ENCODE data around the gene SERPINA12.
"Not testable (repeated sequence)": the region's sequence is repeated elsewhere in the genome, so short reads cannot be mapped to it uniquely, and the experiment has no call there.

The SERPINA12 gene

DNA sequence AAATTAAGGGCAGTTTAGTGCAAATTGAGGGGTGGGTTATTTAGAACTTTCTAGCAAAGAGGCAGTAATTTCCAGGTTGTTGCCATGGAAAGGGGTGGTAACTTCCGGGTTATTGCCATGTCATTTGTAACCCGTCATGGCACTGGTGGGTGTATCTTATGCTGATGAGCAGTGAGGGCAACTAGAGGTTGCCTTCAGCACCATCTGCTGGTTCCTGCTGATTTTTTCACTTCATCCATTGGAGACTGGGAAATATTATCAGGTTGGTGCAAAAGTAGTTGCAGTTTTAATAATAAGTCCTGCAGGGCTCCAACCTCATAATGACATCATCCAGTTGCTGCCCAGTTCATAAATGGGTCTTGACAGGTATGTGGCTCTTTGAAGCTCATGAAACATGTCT lies 27.6 kb upstream of the SERPINA12 start:
- DNase-seq (ENCODE audit: low read depth in 3 of 3) = no peak

GRCh38 chr14:94535506-94535905 lies 26.2 kb upstream of the SERPINA12 start:
- DNase-seq (ENCODE audit: low read depth in 3 of 3) = no peak

DNA sequence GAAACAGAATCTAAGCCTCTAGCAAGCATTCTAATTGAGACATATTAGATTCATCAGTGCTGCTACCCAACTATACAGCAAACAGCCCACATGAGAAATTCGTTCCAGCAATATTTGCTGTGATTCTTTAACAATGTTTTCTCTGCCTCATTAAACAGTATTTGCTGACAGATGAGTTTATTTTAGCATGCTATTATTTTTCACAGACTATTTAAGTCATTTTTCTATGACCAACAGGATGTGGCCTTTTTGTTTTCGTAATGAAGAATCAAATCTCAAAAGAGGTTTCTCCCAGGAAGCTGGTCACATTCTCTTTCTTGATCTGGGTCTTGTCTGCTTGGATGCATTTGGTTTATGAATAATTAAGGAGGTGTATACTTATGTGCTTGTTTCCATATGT lies 23.2 kb upstream of the SERPINA12 start:
- DNase-seq (ENCODE audit: low read depth in 3 of 3) = no peak

DNA sequence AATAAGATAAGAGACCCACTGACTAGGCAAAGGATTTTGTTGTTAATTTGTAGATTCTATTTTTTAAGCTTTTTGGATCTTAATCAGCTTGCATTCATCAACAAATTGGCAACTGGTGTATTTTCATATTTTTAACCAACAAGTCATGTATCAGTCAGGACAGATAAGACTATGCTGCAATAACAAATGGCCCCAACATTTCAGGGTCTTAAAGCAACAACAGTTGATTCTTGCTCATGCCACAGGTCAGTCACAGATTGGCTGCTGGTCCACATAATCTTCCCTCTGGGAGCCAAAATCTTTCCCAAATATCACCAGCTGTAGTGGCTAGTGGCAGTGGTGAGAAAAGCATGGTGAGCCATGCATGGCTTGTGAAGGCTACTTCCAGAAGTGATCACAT lies 21.9 kb upstream of the SERPINA12 start:
- DNase-seq (ENCODE audit: low read depth in 3 of 3) = no peak

GRCh38 chr14:94524093-94524492 lies 14.8 kb upstream of the SERPINA12 start:
- DNase-seq (ENCODE audit: low read depth in 3 of 3) = no peak

DNA sequence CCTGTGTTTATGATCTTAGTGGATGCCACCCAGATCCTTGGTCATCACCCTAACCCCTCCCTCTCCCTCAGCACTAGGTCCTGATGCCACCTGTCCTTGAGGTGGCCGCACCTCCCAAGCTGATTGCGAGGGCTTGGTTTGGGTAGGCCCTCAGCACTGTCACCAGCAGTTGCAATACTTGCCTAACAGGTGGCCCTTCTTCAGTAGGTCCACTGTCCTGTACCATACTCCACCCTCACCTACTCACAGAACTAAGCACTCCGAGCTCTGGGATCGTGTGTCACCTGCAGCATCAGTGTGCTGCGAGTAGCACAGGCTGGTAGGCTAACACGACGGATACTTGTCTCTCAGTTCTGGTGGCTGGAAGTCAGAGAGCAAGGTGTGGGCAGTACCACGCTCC lies 14.0 kb upstream of the SERPINA12 start:
- no peak for DNase-seq (ENCODE audit: low read depth in 3 of 3)

GRCh38 chr14:94522115-94522724 lies 13.0 kb upstream of the SERPINA12 start:
- no peak for DNase-seq (ENCODE audit: low read depth in 3 of 3)

DNA sequence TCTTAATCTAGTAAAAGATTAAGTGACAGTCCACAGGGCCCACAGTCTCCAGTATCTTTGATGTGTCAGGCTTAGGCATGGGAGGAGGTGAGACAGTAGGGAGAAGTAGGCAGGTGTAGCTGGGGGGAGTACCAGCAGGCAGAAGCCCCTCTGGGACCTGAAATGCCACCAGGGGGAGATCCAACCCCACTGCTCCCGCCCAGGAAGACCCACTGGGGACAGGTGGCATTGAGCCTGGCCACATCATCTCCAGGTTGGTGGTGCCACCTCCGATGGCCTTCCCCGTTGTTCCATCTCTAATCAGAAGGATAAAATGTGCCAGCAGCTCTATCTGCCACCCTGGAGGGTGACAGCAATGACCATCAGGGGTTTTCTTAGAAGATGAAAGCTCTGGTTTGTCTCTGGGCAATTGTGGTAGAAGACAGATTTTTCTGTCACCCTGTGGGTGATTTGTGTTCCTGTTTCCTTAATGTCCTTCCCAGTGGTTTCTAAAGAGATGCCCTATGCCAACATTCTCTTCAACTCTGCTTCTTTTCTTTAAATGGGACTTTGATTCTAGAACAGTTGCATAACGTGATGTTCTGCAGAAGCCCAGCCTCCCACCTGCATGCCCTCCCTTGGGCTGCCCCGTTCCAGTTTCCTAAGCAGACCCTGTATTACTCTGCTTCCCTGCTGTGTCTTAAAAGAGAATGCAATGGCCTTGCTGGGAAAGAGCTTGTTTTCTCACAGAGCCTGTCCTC lies 12.3 kb upstream of the SERPINA12 start:
- DNase-seq (ENCODE audit: low read depth in 3 of 3) = no peak

GRCh38 chr14:94517641-94518257 lies 8.5 kb upstream of the SERPINA12 start:
- DNase-seq (ENCODE audit: low read depth in 3 of 3) = no peak

DNA sequence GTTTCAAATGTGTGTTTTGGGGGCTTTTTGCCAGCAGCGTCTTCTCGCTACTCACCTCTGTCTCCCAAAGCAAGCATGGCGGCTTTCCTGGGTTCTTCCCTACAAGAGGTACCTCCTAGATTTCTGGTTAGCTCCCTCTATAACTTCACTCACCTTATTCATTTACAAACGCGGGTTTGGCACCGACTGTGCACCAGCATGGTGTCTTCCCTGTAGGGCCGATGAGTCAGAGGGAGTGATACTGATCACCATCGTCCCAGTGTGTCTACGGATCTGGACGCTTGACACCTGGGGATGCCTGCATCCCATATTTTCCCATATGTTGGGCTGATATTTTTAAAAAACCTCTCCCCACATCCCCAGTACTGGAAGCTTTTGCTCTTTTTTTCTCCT lies 8.0 kb upstream of the SERPINA12 start:
- DNase-seq (ENCODE audit: low read depth in 3 of 3) = no peak

- DNase-seq (ENCODE audit: low read depth in 3 of 3) = no peak
These were observed 6.6 kb upstream of the SERPINA12 start for GRCh38 chr14:94515856-94516255.

DNA sequence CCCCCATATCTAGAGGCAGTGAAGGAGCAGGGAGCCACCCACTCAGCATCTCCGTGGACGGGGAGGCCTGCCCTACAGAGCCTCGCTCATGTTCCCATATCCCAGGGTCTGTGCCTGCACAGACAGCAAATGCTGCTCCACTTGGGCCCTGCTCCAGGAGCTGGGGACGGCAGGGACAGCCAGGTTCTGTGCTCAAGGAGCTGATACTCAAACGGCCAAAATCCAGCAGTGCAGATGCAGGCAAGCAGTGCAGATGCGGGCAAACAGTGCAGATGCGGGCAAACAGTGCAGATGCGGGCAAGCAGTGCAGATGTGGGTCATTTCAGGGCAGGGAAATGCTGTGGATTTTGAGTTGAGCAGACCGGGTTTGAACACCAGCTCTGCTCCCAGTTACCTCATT lies 6.2 kb upstream of the SERPINA12 start:
- DNase-seq (ENCODE audit: low read depth in 3 of 3) = no peak

DNA sequence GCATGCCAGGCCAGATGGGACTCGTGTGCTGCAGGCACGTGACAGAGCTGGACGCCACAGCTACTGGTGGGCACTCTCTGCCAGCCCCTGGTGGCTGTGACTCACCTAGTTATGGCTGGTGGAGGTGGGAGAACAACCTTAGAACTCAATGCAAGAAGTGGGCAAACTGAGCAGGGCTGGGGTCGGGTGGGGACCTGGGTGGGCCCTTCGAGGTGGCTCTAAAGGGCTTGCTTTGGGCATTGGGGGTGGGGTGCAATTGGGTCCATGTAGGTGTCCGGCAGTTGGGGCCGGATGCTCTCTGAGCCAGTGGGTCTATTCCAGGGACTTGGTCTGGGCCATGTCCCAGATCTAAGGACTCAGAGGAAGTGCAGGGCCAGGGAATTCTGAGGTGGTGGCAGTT lies 5.1 kb upstream of the SERPINA12 start:
- no peak for DNase-seq (ENCODE audit: low read depth in 3 of 3)

DNA sequence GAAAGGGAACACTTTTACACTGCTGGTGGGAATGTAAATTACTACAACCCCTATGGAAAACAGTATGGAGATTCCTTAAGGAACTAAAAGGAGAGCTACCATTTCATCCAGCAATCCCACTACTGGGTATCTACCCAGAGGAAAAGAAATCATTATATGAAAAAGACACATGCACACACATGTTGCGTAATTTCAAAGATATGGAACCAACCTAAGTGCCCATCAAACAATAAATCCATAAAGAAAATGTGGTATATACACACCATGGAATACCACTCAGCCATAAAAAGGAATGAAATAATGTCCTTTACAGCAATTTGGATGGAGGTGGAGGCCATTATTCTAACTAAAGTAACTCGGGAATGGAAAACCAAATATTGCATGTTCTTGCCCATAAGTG lies 1.2 kb upstream of the SERPINA12 start:
- DNase-seq (ENCODE audit: low read depth in 3 of 3) = not testable (repeated sequence)

GRCh38 chr14:94505641-94506040 lies 3.6 kb downstream of the SERPINA12 start:
- no peak for DNase-seq (ENCODE audit: low read depth in 3 of 3)

- no peak for DNase-seq (ENCODE audit: low read depth in 3 of 3)
These were observed 4.1 kb downstream of the SERPINA12 start for GRCh38 chr14:94505206-94505605.

GRCh38 chr14:94501588-94502516 lies 7.4 kb downstream of the SERPINA12 start:
- no peak for DNase-seq (ENCODE audit: low read depth in 3 of 3)

DNA sequence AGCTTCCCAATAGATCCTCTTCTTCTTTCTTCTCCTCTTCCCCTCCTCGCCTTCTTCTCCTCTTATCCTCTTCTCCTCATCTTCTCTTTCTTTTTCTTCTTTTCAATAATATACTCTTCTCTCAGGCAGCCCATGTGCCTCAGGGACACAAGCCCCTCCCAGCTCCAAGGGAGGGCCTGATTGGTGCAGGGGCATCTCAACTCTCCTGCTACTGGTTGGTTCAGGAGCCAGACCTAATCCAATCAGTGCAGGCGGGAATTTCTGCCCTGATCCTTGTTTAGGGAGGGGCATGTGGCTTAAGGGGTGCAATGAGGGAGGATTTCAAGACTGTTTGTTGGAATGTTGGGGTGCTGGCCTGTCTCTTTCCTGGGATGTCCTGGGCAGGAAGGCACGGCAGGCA lies 9.0 kb downstream of the SERPINA12 start:
- no peak for DNase-seq (ENCODE audit: low read depth in 3 of 3)

GRCh38 chr14:94499673-94500072 lies 9.6 kb downstream of the SERPINA12 start:
- no peak for DNase-seq (ENCODE audit: low read depth in 3 of 3)

GRCh38 chr14:94498215-94498614 lies 11.1 kb downstream of the SERPINA12 start:
- DNase-seq (ENCODE audit: low read depth in 3 of 3) = no peak

DNA sequence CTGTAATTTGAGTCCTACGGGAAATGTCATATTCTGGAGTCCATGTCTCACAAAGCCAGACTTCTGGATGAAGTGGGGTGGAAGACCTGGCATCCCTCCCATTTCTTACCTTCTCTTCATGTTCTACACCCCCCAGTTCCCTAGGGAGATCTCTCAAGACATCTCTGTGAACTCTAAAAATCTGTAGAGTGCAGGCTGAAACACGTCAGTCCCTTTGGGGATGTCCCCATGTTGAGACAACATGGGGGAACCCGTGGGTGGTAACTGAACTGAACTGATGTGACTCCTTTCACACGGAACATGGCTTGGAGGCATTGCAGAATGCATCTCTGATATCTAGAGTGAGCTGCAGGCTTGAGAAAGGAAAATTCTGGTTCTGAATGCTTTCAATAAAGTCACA lies 15.2 kb downstream of the SERPINA12 start:
- no peak for DNase-seq (ENCODE audit: low read depth in 3 of 3)

DNA sequence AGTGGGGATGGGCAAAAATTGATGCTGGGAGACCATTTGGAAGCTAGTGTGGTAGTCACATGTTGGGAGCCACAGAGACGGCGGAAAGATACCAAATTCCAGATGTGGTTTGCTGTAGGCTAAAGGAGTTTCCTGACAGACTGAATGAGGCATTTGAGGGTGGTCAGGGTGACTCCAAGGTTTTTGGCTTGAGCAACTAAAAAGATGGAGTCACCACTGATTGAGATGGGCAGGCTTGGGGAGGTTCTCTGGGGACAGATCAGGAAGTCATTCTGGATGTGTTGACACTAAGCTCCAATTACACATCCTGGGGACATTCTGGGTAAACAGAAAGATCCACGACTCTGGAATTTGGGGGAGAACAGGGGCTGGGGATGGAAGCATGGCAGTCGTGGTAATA lies 17.8 kb downstream of the SERPINA12 start:
- no peak for DNase-seq (ENCODE audit: low read depth in 3 of 3)
